HEK293 (cell line): ENCODE measurements around the gene NIPBL.

Experiments
- CTCF ChIA-PET: fragments of 350-600 bp; formaldehyde crosslinking; extraction: SDS; loops from one replicate; lab custom pipeline; 2021; ENCODE audit warnings: antibody characterized with exemption; lab: Yijun Ruan, JAX
- POLR2A ChIA-PET: fragments of 300-600 bp; formaldehyde crosslinking; extraction: SDS; loops from one replicate; lab custom pipeline; 2020; ENCODE audit warnings: antibody characterized with exemption, inconsistent platforms; lab: Yijun Ruan, JAX
- H3K27ac ChIP-seq: fragments of 200-500 bp; sonication (Bioruptor generic); 2 replicates; pipeline ENCODE4 v1.5.1; 2014; ENCODE audit warnings: low read depth, low read length, control low read depth, inconsistent platforms; ENCODE audit errors: extremely low read depth
- H3K36me3 ChIP-seq, 2 experiments: fragments of 200-500 bp in 1 of 2; sonication (Bioruptor generic) in 1 of 2; 1 replicate in 1 of 2; 2 replicates in 1 of 2; pipeline ENCODE4 v1.5.1; 2014 to 2017; ENCODE audit warnings: inconsistent platforms in 2 of 2, low read length in 2 of 2; ENCODE audit not compliant: control insufficient read depth in 2 of 2, insufficient read depth in 1 of 2
- H3K4me1 ChIP-seq: fragments of 200-500 bp; sonication (Bioruptor generic); 2 replicates; pipeline ENCODE4 v1.5.1; 2014; ENCODE audit warnings: mild to moderate bottlenecking, low read length, inconsistent platforms; ENCODE audit not compliant: control insufficient read depth, insufficient read depth
- H3K4me3 ChIP-seq: 2 replicates; pipeline ENCODE4 v1.5.1; 2011; ENCODE audit warnings: low read depth, mild to moderate bottlenecking, control low read depth, low read length, moderate library complexity
- H3K9me3 ChIP-seq: fragments of 200-500 bp; sonication (Bioruptor generic); 2 replicates; pipeline ENCODE4 v1.5.1; 2014; ENCODE audit warnings: low read depth, low read length, inconsistent platforms; ENCODE audit not compliant: control insufficient read depth, insufficient read depth
- FEZF1 ChIP-seq: fragments of 450-650 bp; formaldehyde crosslinking; IDR thresholded peaks from 2 replicates; pipeline ENCODE4 v1.5.1; 2016; ENCODE audit warnings: missing biosample characterization, missing genetic modification characterization
- TF ChIP-seq, protein P1 (sequence below): fragments of 450-650 bp; formaldehyde crosslinking; IDR thresholded peaks from 2 replicates; pipeline ENCODE4 v1.5.1; 2016; ENCODE audit warnings: missing biosample characterization, missing genetic modification characterization
- TF ChIP-seq, protein P2 (sequence below): fragments of 450-650 bp; formaldehyde crosslinking; IDR thresholded peaks from 2 replicates; pipeline ENCODE4 v1.5.1; 2016; ENCODE audit warnings: missing biosample characterization, missing genetic modification characterization
- TF ChIP-seq, protein P3 (sequence below): fragments of 450-650 bp; formaldehyde crosslinking; IDR thresholded peaks from 2 replicates; pipeline ENCODE4 v1.5.1; 2016; ENCODE audit warnings: missing biosample characterization, missing genetic modification characterization

Gene NIPBL

DNA sequence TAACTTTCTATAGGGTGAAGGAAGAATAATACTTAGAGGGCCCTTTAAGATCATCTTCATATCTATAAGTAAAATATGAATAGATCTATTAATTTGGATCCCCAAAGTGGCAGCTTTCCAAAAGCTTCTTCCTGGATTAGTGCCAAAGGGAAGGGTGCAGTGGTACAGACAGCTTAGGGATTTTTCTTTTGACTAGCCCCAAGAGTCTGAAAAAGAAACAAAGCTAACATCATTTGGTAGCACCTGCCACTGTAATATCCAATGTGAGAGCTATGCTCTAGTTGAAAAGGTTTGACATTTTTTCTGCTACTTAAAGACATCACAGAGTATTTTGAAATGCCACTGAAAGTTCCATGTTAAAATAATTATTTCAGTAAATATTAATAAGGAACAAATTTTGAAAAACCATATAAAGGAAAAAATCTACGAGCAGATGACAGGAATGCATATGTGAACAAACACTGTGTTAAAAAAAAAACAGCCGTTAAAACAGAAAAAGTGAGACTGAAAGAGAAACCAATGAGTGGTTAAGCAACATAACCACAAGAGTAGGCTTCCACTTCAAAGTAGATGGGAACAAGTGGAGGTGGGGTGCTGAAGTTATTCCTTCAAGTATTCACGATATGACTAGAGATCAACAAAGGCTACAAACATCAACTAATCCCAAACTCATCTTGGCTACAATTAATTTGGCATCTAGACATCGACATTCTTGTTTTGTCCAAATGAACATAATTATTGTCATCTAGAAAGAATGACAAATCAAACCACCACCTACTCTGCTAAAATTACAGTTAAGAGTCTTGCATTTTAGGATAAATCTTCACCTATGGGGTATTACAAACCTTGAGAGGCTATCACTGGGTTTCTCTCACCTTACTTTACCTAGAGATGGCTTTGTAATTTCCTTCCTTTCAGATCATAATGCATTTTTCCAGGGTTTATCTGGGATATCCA lies 235.1 kb downstream of the NIPBL start (continued):
- TF ChIP-seq, protein P1, sequence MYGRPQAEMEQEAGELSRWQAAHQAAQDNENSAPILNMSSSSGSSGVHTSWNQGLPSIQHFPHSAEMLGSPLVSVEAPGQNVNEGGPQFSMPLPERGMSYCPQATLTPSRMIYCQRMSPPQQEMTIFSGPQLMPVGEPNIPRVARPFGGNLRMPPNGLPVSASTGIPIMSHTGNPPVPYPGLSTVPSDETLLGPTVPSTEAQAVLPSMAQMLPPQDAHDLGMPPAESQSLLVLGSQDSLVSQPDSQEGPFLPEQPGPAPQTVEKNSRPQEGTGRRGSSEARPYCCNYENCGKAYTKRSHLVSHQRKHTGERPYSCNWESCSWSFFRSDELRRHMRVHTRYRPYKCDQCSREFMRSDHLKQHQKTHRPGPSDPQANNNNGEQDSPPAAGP (tag by site-specific recombination) = no peak
- TF ChIP-seq, protein P2, sequence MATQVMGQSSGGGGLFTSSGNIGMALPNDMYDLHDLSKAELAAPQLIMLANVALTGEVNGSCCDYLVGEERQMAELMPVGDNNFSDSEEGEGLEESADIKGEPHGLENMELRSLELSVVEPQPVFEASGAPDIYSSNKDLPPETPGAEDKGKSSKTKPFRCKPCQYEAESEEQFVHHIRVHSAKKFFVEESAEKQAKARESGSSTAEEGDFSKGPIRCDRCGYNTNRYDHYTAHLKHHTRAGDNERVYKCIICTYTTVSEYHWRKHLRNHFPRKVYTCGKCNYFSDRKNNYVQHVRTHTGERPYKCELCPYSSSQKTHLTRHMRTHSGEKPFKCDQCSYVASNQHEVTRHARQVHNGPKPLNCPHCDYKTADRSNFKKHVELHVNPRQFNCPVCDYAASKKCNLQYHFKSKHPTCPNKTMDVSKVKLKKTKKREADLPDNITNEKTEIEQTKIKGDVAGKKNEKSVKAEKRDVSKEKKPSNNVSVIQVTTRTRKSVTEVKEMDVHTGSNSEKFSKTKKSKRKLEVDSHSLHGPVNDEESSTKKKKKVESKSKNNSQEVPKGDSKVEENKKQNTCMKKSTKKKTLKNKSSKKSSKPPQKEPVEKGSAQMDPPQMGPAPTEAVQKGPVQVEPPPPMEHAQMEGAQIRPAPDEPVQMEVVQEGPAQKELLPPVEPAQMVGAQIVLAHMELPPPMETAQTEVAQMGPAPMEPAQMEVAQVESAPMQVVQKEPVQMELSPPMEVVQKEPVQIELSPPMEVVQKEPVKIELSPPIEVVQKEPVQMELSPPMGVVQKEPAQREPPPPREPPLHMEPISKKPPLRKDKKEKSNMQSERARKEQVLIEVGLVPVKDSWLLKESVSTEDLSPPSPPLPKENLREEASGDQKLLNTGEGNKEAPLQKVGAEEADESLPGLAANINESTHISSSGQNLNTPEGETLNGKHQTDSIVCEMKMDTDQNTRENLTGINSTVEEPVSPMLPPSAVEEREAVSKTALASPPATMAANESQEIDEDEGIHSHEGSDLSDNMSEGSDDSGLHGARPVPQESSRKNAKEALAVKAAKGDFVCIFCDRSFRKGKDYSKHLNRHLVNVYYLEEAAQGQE = no peak
- TF ChIP-seq, all 188 proteins: peak for 0

DNA sequence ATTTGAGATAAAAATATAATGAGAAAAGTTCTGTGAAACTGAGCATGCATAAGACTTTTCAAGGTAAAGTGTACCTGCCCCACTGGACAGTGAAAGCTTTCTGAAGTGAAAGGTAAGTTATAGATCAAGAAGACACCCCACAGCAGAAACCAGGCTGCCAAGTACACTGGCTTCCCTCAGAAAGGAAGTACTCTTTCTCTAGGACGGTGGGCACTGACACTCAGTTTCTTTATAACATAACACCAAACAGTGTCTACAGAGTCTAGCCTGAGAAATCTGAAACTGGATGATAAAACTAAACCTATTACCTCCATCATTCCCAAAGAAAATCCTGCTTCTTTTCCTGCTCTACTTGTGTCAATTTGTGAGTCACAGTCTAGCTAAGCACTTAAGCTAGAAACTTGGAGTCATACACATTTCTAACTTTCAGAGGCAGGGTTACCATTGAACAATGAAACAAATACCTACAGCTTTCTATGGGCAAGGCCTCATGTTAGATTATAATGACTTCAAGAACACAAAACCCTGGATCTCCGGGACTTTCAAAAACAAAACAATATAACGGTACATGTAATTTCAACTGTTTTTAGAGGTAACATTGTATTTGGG lies 235.9 kb downstream of the NIPBL start:
- no peaks in the 10 kb centered on the region for H3K4me1 ChIP-seq
- no peak overlapping the region for H3K27ac ChIP-seq
- no peak for TF ChIP-seq FEZF1
- TF ChIP-seq, protein P3, sequence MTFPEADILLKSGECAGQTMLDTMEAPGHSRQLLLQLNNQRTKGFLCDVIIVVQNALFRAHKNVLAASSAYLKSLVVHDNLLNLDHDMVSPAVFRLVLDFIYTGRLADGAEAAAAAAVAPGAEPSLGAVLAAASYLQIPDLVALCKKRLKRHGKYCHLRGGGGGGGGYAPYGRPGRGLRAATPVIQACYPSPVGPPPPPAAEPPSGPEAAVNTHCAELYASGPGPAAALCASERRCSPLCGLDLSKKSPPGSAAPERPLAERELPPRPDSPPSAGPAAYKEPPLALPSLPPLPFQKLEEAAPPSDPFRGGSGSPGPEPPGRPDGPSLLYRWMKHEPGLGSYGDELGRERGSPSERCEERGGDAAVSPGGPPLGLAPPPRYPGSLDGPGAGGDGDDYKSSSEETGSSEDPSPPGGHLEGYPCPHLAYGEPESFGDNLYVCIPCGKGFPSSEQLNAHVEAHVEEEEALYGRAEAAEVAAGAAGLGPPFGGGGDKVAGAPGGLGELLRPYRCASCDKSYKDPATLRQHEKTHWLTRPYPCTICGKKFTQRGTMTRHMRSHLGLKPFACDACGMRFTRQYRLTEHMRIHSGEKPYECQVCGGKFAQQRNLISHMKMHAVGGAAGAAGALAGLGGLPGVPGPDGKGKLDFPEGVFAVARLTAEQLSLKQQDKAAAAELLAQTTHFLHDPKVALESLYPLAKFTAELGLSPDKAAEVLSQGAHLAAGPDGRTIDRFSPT (tag by site-specific recombination) = no peak
- TF ChIP-seq, all 188 proteins: peak for 0
- H3K36me3 ChIP-seq = peaks cover 32 to 71% of the 10 kb centered on the region in 2 experiments
- CTCF ChIA-PET = interaction anchor here (0.6 kb wide), 1 partner anchor 28 kb away, joined by 3 read pairs; no protein-coding TSS in a partner anchor
- H3K4me3 ChIP-seq = no peak overlapping the region
- POLR2A ChIA-PET = no interaction called here
- H3K9me3 ChIP-seq = no peaks in the 10 kb centered on the region
